Liver (tissue), 3 donors: ENCODE measurements around the gene METTL21A.

Source experiments
- CTCF ChIP-seq: fragments of 150-350 bp; IDR thresholded peaks from 2 replicates; pipeline ENCODE4 v1.5.1; 2017; ENCODE audit warnings: improper control_type of control experiment, low read depth, low read length; ENCODE audit not compliant: missing input control
- JUND ChIP-seq, 2 donors: IDR thresholded peaks; 2 replicates each; pipeline ENCODE4 v1.6.1; 2016; ENCODE audit warnings: antibody characterized with exemption in 2 of 2
- MAX ChIP-seq: IDR thresholded peaks from 2 replicates; pipeline ENCODE4 v1.6.1; 2016; ENCODE audit warnings: antibody characterized with exemption
- TAF1 ChIP-seq: conservative IDR thresholded peaks from 2 replicates; pipeline ENCODE4 v1.6.1; 2016; ENCODE audit warnings: antibody characterized with exemption, mild to moderate bottlenecking
- ZBTB33 ChIP-seq: IDR thresholded peaks from 2 replicates; pipeline ENCODE4 v1.6.1; 2016; ENCODE audit warnings: antibody characterized with exemption
- donor health status: healthy.
- donor health status: healthy.

GRCh38 chr2:207614824-207615223 lies 10.4 kb downstream of the METTL21A start:
- TF ChIP-seq CTCF (no peak), ZBTB33 (no peak), JUND (IDR thresholded peaks at IDR 0.05) (no peak), MAX (no peak), TAF1 (no peak)
